Endothelial cell of umbilical vein (primary cell): ENCODE measurements around the gene GNAZ.

Source experiments
- EZH2 ChIP-seq: IDR thresholded peaks from 2 replicates; pipeline ENCODE4 v1.6.1; 2012; ENCODE audit warnings: borderline replicate concordance, low read depth, mild to moderate bottlenecking, moderate library complexity, low read length, inconsistent platforms; ENCODE audit not compliant: severe bottlenecking
- POLR2AphosphoS5 ChIP-seq: IDR thresholded peaks from 2 replicates; pipeline ENCODE4 v1.6.1; 2012; ENCODE audit warnings: low read depth, mild to moderate bottlenecking, control low read depth, low read length, moderate library complexity; ENCODE audit not compliant: insufficient read depth

- TF ChIP-seq EZH2 (no peak), POLR2AphosphoS5 (no peak)
Measured at GRCh38 chr22:23045461-23045860, 24.9 kb upstream of the GNAZ start.
